T-helper 1 cell treated with Interleukin-12 subunit alpha and Interleukin-12 subunit beta and Interleukin-4 antibody, amounts not matched to agents 30 ng/mL and 1 ng/mL, for 36 hours (primary cell): ENCODE data around the gene GRK5. TPM values are rescaled to one million over a fixed set of nuclear protein-coding genes. Genes with fewer than 3 reads are reported as not detected.

Experiments used
- intact Hi-C: fragments of 100-400 bp; cut with micrococcal nuclease; formaldehyde crosslinking; loops from one replicate; pipeline ENCODE4 v1.15.1; 2024
- total RNA-seq: library from RNA; stranded (reverse); gene quantifications from 2 replicates; pipeline ENCODE4 v1.2.3, GENCODE V29; 2022

The GRK5 gene
- total RNA-seq, 1 donor from 2014 or later: 50.1 TPM

GRCh38 chr10:119290301-119291048, 83.1 kb downstream of the GRK5 start:
- intact Hi-C loops: no loop called here

DNA sequence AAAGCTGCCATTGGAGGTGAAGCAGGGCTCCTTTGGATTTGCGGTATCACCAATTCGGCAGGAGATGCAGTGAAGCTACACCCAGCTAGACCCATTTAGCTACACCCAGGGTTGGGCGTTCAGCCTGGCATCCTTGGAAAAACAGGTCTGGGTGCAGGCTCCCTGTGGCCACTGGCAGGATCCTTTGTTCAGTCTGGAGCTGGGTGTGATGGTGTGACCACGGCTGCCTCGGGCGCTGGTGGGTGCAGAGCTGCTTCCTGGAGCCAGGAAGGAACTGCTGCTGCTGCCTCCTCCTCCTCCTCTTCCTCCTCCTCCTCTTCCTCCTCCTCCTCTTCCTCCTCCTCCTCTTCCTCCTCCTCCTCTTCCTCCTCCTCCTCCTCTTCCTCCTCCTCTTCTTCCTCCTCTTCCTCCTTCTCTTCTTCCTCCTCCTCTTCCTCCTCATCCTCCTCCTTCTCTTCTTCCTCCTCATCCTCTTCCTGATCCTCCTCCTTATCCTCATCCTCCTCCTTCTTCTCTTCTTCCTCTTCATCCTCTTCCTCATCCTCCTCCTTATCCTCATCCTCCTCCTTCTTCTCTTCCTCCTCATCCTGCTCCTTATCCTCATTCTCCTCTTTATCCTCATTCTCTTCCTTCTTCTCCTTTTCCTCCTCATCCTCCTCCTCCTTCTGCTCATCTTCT, 84.0 kb downstream of the GRK5 start:
- intact Hi-C loops: no loop called here

GRCh38 chr10:119292968-119293760, 85.8 kb downstream of the GRK5 start:
- intact Hi-C loops: loop anchor here (1.0 kb wide), 1 partner anchor 8 kb away; no protein-coding TSS in a partner anchor

DNA sequence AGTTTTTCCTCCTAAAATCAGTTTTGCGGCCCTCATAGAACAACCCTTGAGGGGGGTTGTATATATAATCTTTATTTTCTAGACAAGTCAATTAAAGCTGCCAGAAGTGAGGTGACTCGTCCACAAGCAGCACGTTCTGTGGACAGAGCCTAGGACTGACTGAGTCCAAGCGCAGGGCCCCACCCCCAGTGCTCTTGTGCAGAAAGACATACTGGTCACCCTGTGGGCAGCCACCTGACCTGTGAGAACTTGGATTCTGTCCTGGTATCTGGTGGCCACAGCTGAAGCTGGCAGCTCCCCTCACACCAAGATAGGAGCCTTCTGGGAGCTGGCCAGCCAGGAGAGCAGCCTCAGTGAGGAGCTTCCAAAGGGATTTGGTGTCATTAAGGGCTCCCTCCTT, 89.3 kb downstream of the GRK5 start:
- intact Hi-C loops: no loop called here

GRCh38 chr10:119297207-119297968, 90.0 kb downstream of the GRK5 start:
- intact Hi-C loops: no loop called here

DNA sequence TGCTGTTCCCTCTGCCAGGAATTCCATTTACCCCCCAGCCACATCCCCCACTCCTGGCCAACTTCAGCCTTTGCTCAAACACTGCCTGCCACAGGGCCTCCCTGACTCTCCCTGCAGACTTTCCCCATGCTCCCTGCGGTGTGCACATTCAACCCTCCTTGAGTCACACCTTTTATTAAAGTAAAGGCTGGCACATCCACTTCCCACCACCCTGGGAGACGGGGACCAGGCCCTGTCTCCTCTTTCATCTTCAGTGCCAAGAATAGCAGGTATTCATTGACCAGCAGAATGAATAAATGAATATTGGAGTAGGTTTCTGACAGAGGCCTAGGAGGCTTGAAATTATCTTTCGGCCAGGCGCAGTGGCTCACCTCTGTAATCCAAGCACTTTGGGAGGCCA, 91.4 kb downstream of the GRK5 start:
- intact Hi-C loops: no loop called here

DNA sequence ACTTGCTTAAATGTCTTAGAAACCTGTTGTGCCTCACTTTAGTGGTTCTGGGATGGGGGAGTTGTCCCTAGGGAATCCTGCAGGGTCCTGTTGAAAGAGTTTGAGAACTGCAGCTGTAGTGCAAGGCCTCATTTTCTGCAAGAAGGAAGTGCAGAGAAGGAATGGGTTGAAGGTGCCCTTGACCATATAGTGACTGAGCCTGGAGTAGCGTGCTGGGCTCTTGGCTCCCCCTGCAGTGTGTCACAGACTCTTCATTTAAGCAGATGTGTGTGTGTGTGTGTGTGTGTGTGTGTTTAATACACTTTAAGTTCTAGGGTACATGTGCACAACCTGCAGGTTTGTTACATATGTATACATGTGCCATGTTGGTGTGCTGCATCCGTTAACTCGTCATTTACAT, 92.2 kb downstream of the GRK5 start:
- intact Hi-C loops: no loop called here

- intact Hi-C loops: loop anchor here (1.0 to 2.0 kb wide), 5 partner anchors 8 to 92 kb away; no protein-coding TSS in a partner anchor
These were observed 94.0 kb downstream of the GRK5 start for GRCh38 chr10:119301397-119301796.

DNA sequence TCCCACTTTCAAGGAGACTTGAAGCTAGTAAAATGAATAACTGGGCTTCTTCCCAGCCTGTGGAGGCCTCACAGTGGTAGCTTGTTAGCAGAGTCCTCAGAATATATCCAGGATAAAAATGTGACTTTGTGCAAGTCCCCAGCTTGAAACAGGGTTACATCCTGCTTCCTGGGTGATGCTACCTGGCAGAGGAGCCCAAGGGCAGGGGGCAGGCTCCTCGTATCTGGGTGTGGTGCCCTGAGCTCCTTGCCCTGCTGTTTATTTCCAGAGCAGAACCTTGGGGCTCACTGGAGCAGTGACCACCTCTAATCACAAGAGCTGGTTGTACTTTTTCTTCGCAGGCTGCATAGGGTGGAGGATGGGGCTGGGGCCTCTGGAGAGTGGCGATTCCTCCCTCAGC, 94.8 kb downstream of the GRK5 start:
- intact Hi-C loops: no loop called here

- intact Hi-C loops: no loop called here
These were observed 95.4 kb downstream of the GRK5 start for GRCh38 chr10:119302591-119303253.

- intact Hi-C loops: no loop called here
These were observed 96.5 kb downstream of the GRK5 start for GRCh38 chr10:119303886-119304285.

DNA sequence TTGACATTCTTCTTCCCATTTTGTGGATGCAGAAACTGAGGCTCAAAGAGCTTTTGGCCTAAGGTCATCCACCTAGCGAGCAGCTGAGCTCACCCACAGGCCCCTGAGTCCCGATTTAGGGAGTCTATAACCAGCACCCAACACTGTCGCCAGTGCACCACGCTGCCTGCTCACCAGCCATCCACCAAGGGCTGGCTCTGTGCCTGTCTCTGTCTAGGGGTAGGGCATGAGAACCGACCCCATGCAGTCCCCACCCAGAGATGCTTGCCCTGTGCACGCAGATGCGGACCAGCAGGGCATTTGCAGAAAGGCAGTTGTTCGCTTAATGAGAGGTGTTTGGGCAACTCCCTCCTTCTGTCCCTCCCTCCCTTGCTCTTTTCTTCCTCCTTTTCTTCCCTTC, 97.2 kb downstream of the GRK5 start:
- intact Hi-C loops: no loop called here

- intact Hi-C loops: loop anchor here (1.0 to 5.0 kb wide), 16 partner anchors 9 to 345 kb away; partner anchors contain the start of genes BAG3, EIF3A, GRK5 and RGS10
These were observed 98.6 kb downstream of the GRK5 start for GRCh38 chr10:119305860-119306513.

- intact Hi-C loops: loop anchor here (1.0 to 5.0 kb wide), 16 partner anchors 9 to 344 kb away; partner anchors contain the start of genes BAG3, EIF3A, GRK5 and RGS10
These were observed 99.2 kb downstream of the GRK5 start for GRCh38 chr10:119306514-119306951.

- intact Hi-C loops: loop anchor here (1.0 to 5.0 kb wide), 16 partner anchors 8 to 344 kb away; partner anchors contain the start of genes BAG3, EIF3A, GRK5 and RGS10
These were observed 99.6 kb downstream of the GRK5 start for GRCh38 chr10:119306986-119307392.

GRCh38 chr10:119308089-119308488, 100.7 kb downstream of the GRK5 start:
- intact Hi-C loops: loop anchor here (5.0 kb wide), 1 partner anchor 56 kb away; no protein-coding TSS in a partner anchor

GRCh38 chr10:119308551-119309422, 101.4 kb downstream of the GRK5 start:
- intact Hi-C loops: loop anchor here (5.0 kb wide), 1 partner anchor 56 kb away; no protein-coding TSS in a partner anchor

- intact Hi-C loops: loop anchor here (5.0 kb wide), 1 partner anchor 57 kb away; no protein-coding TSS in a partner anchor
These were observed 102.0 kb downstream of the GRK5 start for GRCh38 chr10:119309423-119309770.

DNA sequence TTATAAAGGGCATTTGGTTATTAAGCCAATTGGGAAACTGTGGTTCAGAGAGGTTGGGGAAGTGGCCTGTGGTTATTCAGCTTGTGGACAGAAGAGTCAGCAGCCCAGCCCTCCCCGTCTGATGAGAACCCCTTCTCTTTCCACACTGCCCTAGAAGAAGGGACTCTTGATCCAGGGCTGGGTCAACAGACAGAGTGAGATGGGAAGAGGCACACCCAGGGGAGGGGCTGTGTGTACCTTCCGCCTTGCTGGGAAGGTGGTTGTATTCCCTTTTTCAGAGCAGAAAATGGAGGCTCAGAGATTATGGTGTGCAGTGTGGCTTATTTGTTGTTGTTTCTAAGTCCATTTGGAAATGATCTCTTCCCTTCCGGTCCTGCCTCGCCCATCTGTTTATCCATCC, 103.4 kb downstream of the GRK5 start:
- intact Hi-C loops: no loop called here
